ENCODE results near the gene RXFP2. TPM values are rescaled to one million over a fixed set of nuclear protein-coding genes. Genes with fewer than 3 reads are reported as not detected.

The RXFP2 gene
- total and polyA plus RNA-seq, 9 of the 15 experiments (the other 6 are each of a cell fraction or from before 2014, with no cell fraction given) = not detected

GRCh38 chr13:31756346-31756745 is 17.0 kb downstream of the RXFP2 start (continued):
- TF ChIP-seq GMEB1 (CRISPR knock-in tag; IDR thresholded peaks at IDR 0.05) (no peak), ELK1 (CRISPR knock-in tag; IDR thresholded peaks at IDR 0.05) (no peak), SAFB2 (IDR thresholded peaks at IDR 0.05; ENCODE audit: borderline replicate concordance, low read depth, low read length, severe bottlenecking) (no peak), SIX5 (IDR thresholded peaks at IDR 0.05; ENCODE audit: borderline replicate concordance in 1 of 2, insufficient read depth in 1 of 2, low read depth in 1 of 2, low read length in 2 of 2) (no peak)

- Histone ChIP-seq H3K9me3 (replicated peaks; ENCODE audit: control insufficient read depth, insufficient read depth, low read depth, low read length) (no peaks in the 10 kb centered on the region), H3K4me3 (no peak overlapping the region), H3K79me2 (ENCODE audit: control insufficient read depth, insufficient read depth, low read length) (no peaks in the 10 kb centered on the region), H4K20me1 (replicated peaks; ENCODE audit: control insufficient read depth, insufficient read depth, low read length) (no peaks in the 10 kb centered on the region), H2AFZ (ENCODE audit: low read depth, low read length) (no peak overlapping the region), H3K27me3 (ENCODE audit: control insufficient read depth in 2 of 2, insufficient read depth in 2 of 2, low read length in 2 of 2) (no peaks in the 10 kb centered on the region), H3K4me1 (replicated peaks in 1 of 2; ENCODE audit: control insufficient read depth in 2 of 2, insufficient read depth in 2 of 2, low read length in 2 of 2) (no peaks in the 10 kb centered on the region), H3K27ac (ENCODE audit: extremely low read depth, low read depth, low read length) (no peak overlapping the region), H3K4me2 (ENCODE audit: insufficient read depth, low read length) (no peak overlapping the region), H3K36me3 (ENCODE audit: control insufficient read depth, insufficient read depth, low read length) (no peaks in the 10 kb centered on the region), H3K9me1 (ENCODE audit: control insufficient read depth, insufficient read depth, low read length) (no peaks in the 10 kb centered on the region), H3K9ac (ENCODE audit: insufficient read depth in 1 of 2, low read depth in 2 of 2, low read length in 2 of 2) (no peak overlapping the region)
- ChIA-PET CTCF (ENCODE audit: low intra/inter-chr PET ratio) (no interaction called here), POLR2A (no interaction called here)
- WGBS (ENCODE audit: insufficient coverage, low coverage, missing lambda C conversion rate) = 0% methylated on average over 2 of the region's 2 CpGs
- no peak for DNase-seq (ENCODE audit: extremely low read depth in 1 of 4, low spot score in 3 of 4)
- BruUV-seq (replicated peaks) = no TSS peak
- in situ Hi-C loops (cut with MboI) = no loop called here
- no peak for FAIRE-seq
- TF ChIP-seq ARID2 (IDR thresholded peaks at IDR 0.05) = no peak
- no peak for TF ChIP-seq THRA (IDR thresholded peaks at IDR 0.05)
- TF ChIP-seq ARHGAP35 (IDR thresholded peaks at IDR 0.05; ENCODE audit: partially characterized antibody) = no peak
- no peak for TF ChIP-seq ARNT (IDR thresholded peaks at IDR 0.05)
- TF ChIP-seq FOXP1 (CRISPR knock-in tag; IDR thresholded peaks at IDR 0.05) = no peak
- no peak for TF ChIP-seq BRD4 (IDR thresholded peaks at IDR 0.05)
- no peak for TF ChIP-seq PHB (CRISPR knock-in tag; IDR thresholded peaks at IDR 0.05)
- TF ChIP-seq CBFB (CRISPR knock-in tag; IDR thresholded peaks at IDR 0.05) = no peak
- intact Hi-C loops (cut with micrococcal nuclease) = no loop called here
- ATAC-seq = no peak
Observed at GRCh38 chr13:31761951-31762350, 22.6 kb downstream of the RXFP2 start.

All from K562 (cell line).